Neural cell (in vitro differentiated cells): ENCODE measurements around the gene ARHGEF38. TPM values are rescaled to one million over a fixed set of nuclear protein-coding genes. Genes with fewer than 3 reads are reported as not detected.

ENCODE experiments used
- H2AFZ ChIP-seq: fragments of 200-600, 300-800 bp; sonication (generic), shearing (Covaris generic); 2 replicates; pipeline ENCODE4 v1.6.0; 2014; ENCODE audit warnings: low read depth, mild to moderate bottlenecking, antibody characterized with exemption, low read length, moderate library complexity
- H3F3A ChIP-seq: fragments of 200-600 bp; shearing (Covaris generic); 2 replicates; pipeline ENCODE4 v1.6.1; 2016; ENCODE audit warnings: mild to moderate bottlenecking, moderate library complexity, mixed read lengths, antibody characterized with exemption, low read length; ENCODE audit not compliant: insufficient read depth, poor library complexity, severe bottlenecking
- H3K27ac ChIP-seq: fragments of 200-600, 300-800 bp; sonication (generic), shearing (Covaris generic); 2 replicates; pipeline ENCODE4 v1.5.1; 2014; ENCODE audit warnings: mild to moderate bottlenecking, low read length, moderate library complexity
- H3K27me3 ChIP-seq: fragments of 300-800, 200-600 bp; sonication (generic), shearing (Covaris generic); 2 replicates; pipeline ENCODE4 v1.6.0; 2014; ENCODE audit warnings: mild to moderate bottlenecking, low read depth, low read length, moderate library complexity; ENCODE audit not compliant: insufficient read depth
- H3K36me3 ChIP-seq: fragments of 300-800, 200-600 bp; sonication (generic), shearing (Covaris generic); 2 replicates; pipeline ENCODE4 v1.5.1; 2014; ENCODE audit warnings: mild to moderate bottlenecking, antibody characterized with exemption, low read length, moderate library complexity; ENCODE audit not compliant: insufficient read depth
- H3K4me2 ChIP-seq: fragments of 300-800, 200-600 bp; sonication (generic), shearing (Covaris generic); 2 replicates; pipeline ENCODE4 v1.6.0; 2014; ENCODE audit warnings: mild to moderate bottlenecking, low read length
- H3K4me3 ChIP-seq: fragments of 300-800, 200-600 bp; sonication (generic), shearing (Covaris generic); 2 replicates; pipeline ENCODE4 v1.5.1; 2014; ENCODE audit warnings: mild to moderate bottlenecking, low read length, moderate library complexity
- H3K79me2 ChIP-seq: fragments of 200-600 bp; shearing (Covaris generic); replicated peaks from 2 replicates; pipeline ENCODE4 v1.6.0; 2014; ENCODE audit warnings: mild to moderate bottlenecking, low read length, moderate library complexity; ENCODE audit not compliant: insufficient read depth
- H3K9ac ChIP-seq: fragments of 300-800, 200-600 bp; sonication (generic), shearing (Covaris generic); 2 replicates; pipeline ENCODE4 v1.6.1; 2016; ENCODE audit warnings: mild to moderate bottlenecking, low read length, mixed read lengths
- H3K9me2 ChIP-seq: fragments of 200-600 bp; shearing (Covaris generic); 2 replicates; pipeline ENCODE4 v1.6.1; 2016; ENCODE audit warnings: mild to moderate bottlenecking, low read length, mixed read lengths; ENCODE audit not compliant: insufficient read depth
- H3K9me3 ChIP-seq: fragments of 200-600, 300-800 bp; sonication (generic), shearing (Covaris generic); 2 replicates; pipeline ENCODE4 v1.6.1; 2016; ENCODE audit warnings: mild to moderate bottlenecking, mixed run types, low read length, moderate library complexity, mixed read lengths
- H4K20me1 ChIP-seq: fragments of 200-600 bp; shearing (Covaris generic); 2 replicates; pipeline ENCODE4 v1.6.1; 2016; ENCODE audit warnings: mild to moderate bottlenecking, mixed run types; ENCODE audit not compliant: insufficient read depth
- CTCF ChIP-seq: fragments of 450-650 bp; IDR thresholded peaks from 2 replicates; pipeline ENCODE4 v1.5.1; 2014; ENCODE audit warnings: antibody characterized with exemption, mild to moderate bottlenecking, moderate library complexity; ENCODE audit not compliant: poor library complexity, severe bottlenecking
- EP300 ChIP-seq: fragments of 450-650 bp; conservative IDR thresholded peaks from 2 replicates; pipeline ENCODE4 v1.6.1; 2014; ENCODE audit warnings: antibody characterized with exemption, mild to moderate bottlenecking, moderate library complexity; ENCODE audit not compliant: poor library complexity, severe bottlenecking
- EZH2 ChIP-seq: fragments of 200-600, 300-800 bp; shearing (Covaris generic), sonication (generic); IDR thresholded peaks from 2 replicates; pipeline ENCODE4 v1.6.1; 2014; ENCODE audit warnings: antibody characterized with exemption, low read length, borderline replicate concordance, mild to moderate bottlenecking; ENCODE audit not compliant: insufficient read depth, poor library complexity, severe bottlenecking
- MXI1 ChIP-seq: fragments of 450-650 bp; conservative IDR thresholded peaks from 2 replicates; pipeline ENCODE4 v1.6.1; 2014; ENCODE audit warnings: antibody characterized with exemption, mild to moderate bottlenecking; ENCODE audit not compliant: poor library complexity, severe bottlenecking
- POLR2AphosphoS5 ChIP-seq: IDR thresholded peaks from 2 replicates; pipeline ENCODE4 v1.6.1; 2012
- RAD21 ChIP-seq: fragments of 450-650 bp; conservative IDR thresholded peaks from 2 replicates; pipeline ENCODE4 v1.6.1; 2014; ENCODE audit warnings: antibody characterized with exemption, mild to moderate bottlenecking, moderate library complexity
- REST ChIP-seq: IDR thresholded peaks from 2 replicates; pipeline ENCODE4 v1.6.1; 2012; ENCODE audit warnings: borderline replicate concordance
- SMC3 ChIP-seq: fragments of 450-650 bp; conservative IDR thresholded peaks from 2 replicates; pipeline ENCODE4 v1.6.1; 2014; ENCODE audit warnings: antibody characterized with exemption, mild to moderate bottlenecking, moderate library complexity; ENCODE audit not compliant: poor library complexity
- TAF1 ChIP-seq: IDR thresholded peaks from 2 replicates; pipeline ENCODE4 v1.6.1; 2012; ENCODE audit warnings: low read depth
- polyA plus RNA-seq: library from polyadenylated mRNA; depleted of rRNA; stranded (reverse); fragments of >200 nt; gene quantifications from 2 replicates; pipeline ENCODE4 v1.2.3, GENCODE V29; 2014

Gene ARHGEF38
- polyA plus RNA-seq, 1 donor from 2014 or later: not detected

- Histone ChIP-seq H3K27ac (no peak overlapping the region), H2AFZ (no peak overlapping the region), H3K9me3 (no peaks in the 10 kb centered on the region), H3F3A (no peaks in the 10 kb centered on the region), H3K9ac (no peak overlapping the region), H3K79me2 (no peaks in the 10 kb centered on the region), H3K27me3 (no peaks in the 10 kb centered on the region), H4K20me1 (no peaks in the 10 kb centered on the region), H3K36me3 (no peaks in the 10 kb centered on the region), H3K4me3 (no peak overlapping the region), H3K4me2 (no peak overlapping the region), H3K9me2 (no peaks in the 10 kb centered on the region)
- no peak for TF ChIP-seq TAF1
- no peak for TF ChIP-seq REST
- TF ChIP-seq EP300: no peak
- no peak for TF ChIP-seq CTCF
- no peak for TF ChIP-seq EZH2
- no peak for TF ChIP-seq RAD21
- TF ChIP-seq POLR2AphosphoS5: no peak
- TF ChIP-seq SMC3: no peak
- no peak for TF ChIP-seq MXI1
Measured at GRCh38 chr4:105586638-105587328, 34.4 kb downstream of the ARHGEF38 start.

GRCh38 chr4:105587841-105588240, 35.4 kb downstream of the ARHGEF38 start:
- no peaks in the 10 kb centered on the region for H3F3A ChIP-seq
- no peaks in the 10 kb centered on the region for H3K36me3 ChIP-seq
- no peaks in the 10 kb centered on the region for H3K9me3 ChIP-seq
- no peak overlapping the region for H3K4me3 ChIP-seq
- H3K27ac ChIP-seq: no peak overlapping the region
- TF ChIP-seq EZH2 (no peak), REST (no peak)
- H3K27me3 ChIP-seq: no peaks in the 10 kb centered on the region
- H4K20me1 ChIP-seq: no peaks in the 10 kb centered on the region
- H3K9me2 ChIP-seq: no peaks in the 10 kb centered on the region
- H3K9ac ChIP-seq: no peak overlapping the region
- H2AFZ ChIP-seq: no peak overlapping the region
- H3K79me2 ChIP-seq: no peaks in the 10 kb centered on the region
- no peak overlapping the region for H3K4me2 ChIP-seq
